ENCODE data around the gene COA5. TPM values are rescaled to one million over a fixed set of nuclear protein-coding genes. Genes with fewer than 3 reads are reported as not detected.

COA5 gene
- total RNA-seq, 1 donor from 2014 or later: 110 TPM

- Mint-ChIP-seq H3K9me3 (peaks cover 8% of the 10 kb centered on the region), H3K4me3 (no peak overlapping the region), H3K4me1 (no peaks in the 10 kb centered on the region), H3K27me3 (ENCODE audit: insufficient read depth, low read depth) (peaks cover 6% of the 10 kb centered on the region), H3K36me3 (peaks cover 16% of the 10 kb centered on the region), H3K27ac (no peak overlapping the region)
- Histone ChIP-seq H3K27ac (no peak overlapping the region), H3K4me3 (no peak overlapping the region), H4K20me1 (ENCODE audit: low read depth) (no peaks in the 10 kb centered on the region), H3K4me2 (no peak overlapping the region), H3K9ac (no peak overlapping the region), H3K79me2 (ENCODE audit: low read depth) (no peaks in the 10 kb centered on the region), H3K36me3 (no peaks in the 10 kb centered on the region), H3K4me1 (no peaks in the 10 kb centered on the region), H3K9me3 (ENCODE audit: low read depth) (no peaks in the 10 kb centered on the region), H3F3A (ENCODE audit: low read depth) (no peaks in the 10 kb centered on the region), H2AFZ (replicated peaks) (no peak overlapping the region), H3K27me3 (no peaks in the 10 kb centered on the region)
- TF ChIP-seq EZH2phosphoT487 (IDR thresholded peaks at IDR 0.05): no peak
- no peak for TF ChIP-seq EZH2 (IDR thresholded peaks at IDR 0.05)
- TF ChIP-seq CTCF (IDR thresholded peaks at IDR 0.05): no peak
- DNase-seq (ENCODE audit: low spot score): no peak
Measured at GRCh38 chr2:98589489-98589888, 18.8 kb downstream of the COA5 start.

- H4K20me1 ChIP-seq (ENCODE audit: low read depth): no peaks in the 10 kb centered on the region
- H3K27me3 Mint-ChIP-seq (ENCODE audit: insufficient read depth, low read depth): peaks cover 6% of the 10 kb centered on the region
- H3K79me2 ChIP-seq (ENCODE audit: low read depth): no peaks in the 10 kb centered on the region
- no peaks in the 10 kb centered on the region for H3K36me3 ChIP-seq
- no peak for TF ChIP-seq CTCF (IDR thresholded peaks at IDR 0.05)
- TF ChIP-seq EZH2phosphoT487 (IDR thresholded peaks at IDR 0.05): no peak
- TF ChIP-seq EZH2 (IDR thresholded peaks at IDR 0.05): no peak
- H3K9ac ChIP-seq: no peak overlapping the region
- no peaks in the 10 kb centered on the region for H3K4me1 ChIP-seq
- H3K4me3 Mint-ChIP-seq: no peak overlapping the region
- H2AFZ ChIP-seq (replicated peaks): no peak overlapping the region
- H3K36me3 Mint-ChIP-seq: peaks cover 14% of the 10 kb centered on the region
- H3K27ac ChIP-seq: no peak overlapping the region
- H3K27me3 ChIP-seq: no peaks in the 10 kb centered on the region
- no peak overlapping the region for H3K4me3 ChIP-seq
- H3K4me1 Mint-ChIP-seq: no peaks in the 10 kb centered on the region
- no peaks in the 10 kb centered on the region for H3F3A ChIP-seq (ENCODE audit: low read depth)
- H3K27ac Mint-ChIP-seq: no peak overlapping the region
- no peaks in the 10 kb centered on the region for H3K9me3 ChIP-seq (ENCODE audit: low read depth)
- H3K9me3 Mint-ChIP-seq: peaks cover 7% of the 10 kb centered on the region
- DNase-seq (ENCODE audit: low spot score): no peak
- H3K4me2 ChIP-seq: no peak overlapping the region
Measured at GRCh38 chr2:98588880-98589431, 19.4 kb downstream of the COA5 start.

GRCh38 chr2:98586551-98587140, 21.7 kb downstream of the COA5 start:
- Histone ChIP-seq H3K9ac (no peak overlapping the region), H3K27me3 (no peaks in the 10 kb centered on the region), H3K27ac (no peak overlapping the region), H3F3A (ENCODE audit: low read depth) (no peaks in the 10 kb centered on the region), H3K9me3 (ENCODE audit: low read depth) (no peaks in the 10 kb centered on the region), H3K4me2 (no peak overlapping the region), H4K20me1 (ENCODE audit: low read depth) (no peaks in the 10 kb centered on the region), H3K4me3 (no peak overlapping the region), H3K79me2 (ENCODE audit: low read depth) (no peaks in the 10 kb centered on the region), H3K36me3 (no peaks in the 10 kb centered on the region), H2AFZ (replicated peaks) (no peak overlapping the region), H3K4me1 (no peaks in the 10 kb centered on the region)
- peaks cover 5% of the 10 kb centered on the region for H3K36me3 Mint-ChIP-seq
- no peak for TF ChIP-seq EZH2phosphoT487 (IDR thresholded peaks at IDR 0.05)
- TF ChIP-seq CTCF (IDR thresholded peaks at IDR 0.05): no peak
- TF ChIP-seq EZH2 (IDR thresholded peaks at IDR 0.05): no peak
- no peaks in the 10 kb centered on the region for H3K9me3 Mint-ChIP-seq
- no peaks in the 10 kb centered on the region for H3K4me1 Mint-ChIP-seq
- DNase-seq (ENCODE audit: low spot score): no peak
- no peak overlapping the region for H3K27ac Mint-ChIP-seq
- H3K27me3 Mint-ChIP-seq (ENCODE audit: insufficient read depth, low read depth): no peaks in the 10 kb centered on the region
- H3K4me3 Mint-ChIP-seq: no peak overlapping the region

Measured in neural progenitor cell (in vitro differentiated cells).